Measurements from ENCODE around the gene MORN1.

Gene MORN1

GRCh38 chr1:2350501-2350900 lies 40.9 kb downstream of the MORN1 start:
- no peak for DNase-seq

- no peak for DNase-seq
Observed at GRCh38 chr1:2349806-2350205, 41.5 kb downstream of the MORN1 start.

DNA sequence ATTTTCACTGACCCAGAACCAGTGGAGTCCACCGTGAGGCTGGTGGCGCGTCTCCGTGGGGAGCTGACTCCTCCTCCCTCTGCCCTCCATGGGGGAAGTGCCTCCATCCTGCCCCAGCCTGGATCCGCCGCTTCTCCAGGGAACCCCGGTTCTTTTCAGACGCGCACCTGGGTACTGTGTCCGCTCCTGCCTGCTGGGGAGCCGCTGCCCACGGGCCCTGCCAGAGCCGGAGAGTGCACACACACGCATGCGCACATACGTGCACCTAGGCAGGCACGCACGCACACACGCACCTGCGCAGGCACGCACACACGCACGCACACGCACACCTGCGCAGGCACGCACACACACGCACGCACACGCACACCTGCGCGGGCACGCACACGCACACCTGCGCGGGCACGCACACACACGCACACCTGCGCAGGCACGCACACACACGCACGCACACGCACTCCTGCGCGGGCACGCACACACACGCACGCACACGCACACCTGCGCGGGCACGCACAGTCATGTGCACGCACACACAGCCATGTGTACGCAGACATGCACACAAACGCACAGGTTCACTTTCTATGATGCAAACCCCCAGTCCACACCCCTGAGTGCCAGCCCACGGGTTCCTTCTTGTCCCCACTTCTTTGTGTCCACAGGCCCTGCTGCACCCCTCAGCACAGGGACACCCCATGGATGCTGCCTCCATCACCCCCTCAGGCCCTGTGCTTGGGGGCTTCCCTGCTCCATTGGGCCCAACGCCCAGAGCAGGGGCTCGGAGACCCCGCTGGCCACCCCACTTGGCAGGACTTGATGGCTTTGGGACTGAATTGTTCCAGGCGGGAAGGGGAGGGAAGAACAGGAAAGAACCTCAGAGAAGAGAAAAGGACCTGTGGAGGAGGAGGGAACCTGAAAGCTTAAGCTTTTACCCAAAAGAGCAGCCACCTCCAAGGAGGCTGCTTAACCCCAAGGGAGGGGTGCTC lies 42.7 kb downstream of the MORN1 start:
- DNase-seq = no peak

GRCh38 chr1:2347896-2348295 lies 43.5 kb downstream of the MORN1 start:
- no peak for DNase-seq

- no peak for DNase-seq
Observed at GRCh38 chr1:2347409-2347785, 44.0 kb downstream of the MORN1 start.

- no peak for DNase-seq
Observed at GRCh38 chr1:2346691-2347408, 44.5 kb downstream of the MORN1 start.

- no peak for DNase-seq
Observed at GRCh38 chr1:2345297-2346075, 45.9 kb downstream of the MORN1 start.

GRCh38 chr1:2344744-2345296 lies 46.5 kb downstream of the MORN1 start:
- DNase-seq = no peak

DNA sequence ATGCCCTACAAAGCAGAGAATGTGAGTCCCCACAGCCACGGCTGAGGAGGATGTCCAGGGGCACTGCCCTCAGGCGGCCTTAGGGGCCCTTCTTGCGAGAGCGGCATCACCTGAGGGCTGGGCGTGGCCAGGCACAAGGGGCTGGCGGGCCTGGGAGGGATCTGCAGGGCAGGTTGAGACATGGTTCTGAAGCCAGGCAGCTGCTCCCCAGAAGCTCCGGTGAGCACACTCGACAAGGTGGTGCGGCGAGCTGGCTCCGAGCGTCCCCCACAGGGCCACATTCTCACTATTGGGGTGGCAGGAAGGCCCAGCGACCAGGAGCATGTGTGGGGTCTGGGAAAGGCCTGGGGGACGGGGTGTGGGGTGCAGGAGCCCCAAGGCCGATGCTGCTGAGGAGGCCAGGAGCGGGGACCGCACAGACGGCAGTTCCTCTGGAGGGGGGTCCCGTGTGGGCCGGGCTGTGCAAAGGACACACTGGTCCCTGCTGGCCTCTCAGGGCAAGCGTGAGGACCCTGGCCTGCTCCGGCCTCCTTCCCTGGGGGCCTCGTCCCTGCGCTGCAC lies 47.2 kb downstream of the MORN1 start:
- DNase-seq = no peak

GRCh38 chr1:2343023-2343935 lies 48.1 kb downstream of the MORN1 start:
- DNase-seq = no peak

DNA sequence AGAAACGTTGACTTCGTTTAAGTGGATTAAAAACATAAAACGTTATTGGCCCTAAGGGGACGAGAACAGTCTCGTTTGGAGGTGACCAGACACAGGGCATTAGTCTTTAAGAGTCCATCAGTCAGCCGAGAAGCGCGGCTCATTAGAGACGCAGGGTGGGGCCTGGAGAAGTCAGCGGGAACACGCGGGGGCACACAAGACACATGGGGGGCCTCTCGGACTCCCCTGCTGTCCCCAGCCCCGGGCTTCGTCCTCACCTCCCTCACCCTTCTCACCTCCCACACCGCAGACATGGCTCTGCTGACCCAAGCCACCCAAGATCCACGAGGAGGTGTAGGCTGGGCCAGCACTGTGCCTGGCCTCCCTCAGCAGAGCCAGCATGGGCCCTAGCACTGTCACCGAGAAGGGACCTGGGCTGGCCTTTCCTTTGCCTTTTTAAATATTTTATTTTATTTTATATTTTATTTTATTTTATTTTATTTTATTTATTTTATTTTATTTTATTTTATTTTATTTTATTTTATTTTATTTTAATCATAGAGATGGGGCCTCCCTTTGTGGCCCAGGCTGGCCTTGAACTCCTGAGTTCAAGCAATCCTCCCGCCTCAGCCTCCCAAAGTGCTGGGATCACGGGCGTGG lies 48.9 kb downstream of the MORN1 start:
- DNase-seq = no peak

DNA sequence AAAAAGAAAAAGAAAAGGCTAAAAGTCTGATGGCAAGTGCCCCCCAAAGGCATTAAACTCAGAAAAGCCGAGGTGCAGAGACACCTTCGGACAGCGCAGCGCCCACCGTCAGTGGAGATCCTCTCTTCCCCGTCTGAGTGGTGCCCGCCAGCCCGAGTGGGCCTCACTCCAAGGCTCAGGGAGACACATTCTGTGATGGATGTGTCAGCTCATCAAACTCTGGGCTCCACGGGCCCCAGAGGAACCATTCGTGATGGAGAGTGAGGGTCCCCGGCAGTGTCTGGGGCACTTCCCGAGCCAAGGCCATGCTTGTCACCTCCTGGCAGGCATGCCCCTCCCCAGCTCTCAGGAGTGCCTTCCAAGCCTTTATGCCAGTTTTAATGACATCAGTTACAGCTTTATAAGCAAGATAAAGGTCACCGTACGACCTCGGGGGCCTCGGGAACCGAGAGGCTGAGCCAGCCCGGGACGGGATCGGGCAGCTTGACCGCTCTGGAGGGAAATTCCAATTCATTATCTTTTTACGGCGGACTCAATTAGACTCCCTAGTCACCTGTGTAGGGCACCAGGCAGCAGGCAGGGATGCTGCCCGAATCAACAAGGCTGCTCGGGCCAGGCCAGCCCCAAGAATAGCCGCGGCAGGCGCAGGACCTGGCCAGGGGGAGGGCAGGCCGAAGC lies 49.5 kb downstream of the MORN1 start:
- no peak for DNase-seq

GRCh38 chr1:2340918-2341254 lies 50.5 kb downstream of the MORN1 start:
- DNase-seq = no peak

- DNase-seq = no peak
Observed at GRCh38 chr1:2340086-2340917, 51.1 kb downstream of the MORN1 start.

- DNase-seq = no peak
Observed at GRCh38 chr1:2339206-2340085, 51.9 kb downstream of the MORN1 start.

DNA sequence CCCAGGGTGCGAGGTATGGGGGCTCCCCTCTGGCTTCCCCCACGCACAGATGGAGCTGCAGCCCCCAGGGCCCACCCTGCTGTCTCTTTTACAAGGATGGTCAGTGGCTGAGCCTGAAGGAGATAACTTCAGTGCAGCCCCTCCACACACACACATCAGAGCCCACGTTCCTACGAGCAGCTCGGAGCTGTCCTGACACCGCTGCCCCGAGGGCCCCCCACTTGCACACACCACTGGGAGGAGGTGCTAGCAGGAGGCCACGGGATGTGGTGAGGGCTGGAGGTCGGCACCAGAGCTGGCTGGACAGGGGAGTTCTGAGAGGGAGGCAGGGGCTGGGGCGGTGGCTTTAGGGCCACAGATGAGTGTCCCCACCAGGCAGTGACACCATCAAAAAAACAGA lies 53.9 kb downstream of the MORN1 start:
- DNase-seq = no peak

- DNase-seq = no peak
Observed at GRCh38 chr1:2337081-2337480, 54.3 kb downstream of the MORN1 start.

DNA sequence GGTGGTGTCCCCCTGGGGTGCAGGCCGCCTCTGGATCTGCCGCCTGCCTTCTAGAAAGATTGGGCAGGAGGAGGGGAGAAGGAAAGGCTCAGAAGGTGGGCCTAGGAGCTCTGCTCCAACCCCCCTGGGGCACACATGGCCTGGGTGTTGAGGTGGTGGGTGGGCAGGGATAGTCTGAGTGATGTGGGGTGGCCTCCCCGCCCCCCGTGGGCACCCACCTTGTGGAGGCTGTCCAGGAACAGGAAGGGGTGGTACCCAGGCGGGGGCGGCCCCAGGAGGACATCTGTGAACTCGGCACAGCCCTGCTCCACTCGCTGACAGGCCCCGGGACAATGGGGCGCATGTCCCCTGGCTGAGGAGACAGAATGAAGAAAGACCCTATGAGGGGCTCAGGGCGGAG lies 54.9 kb downstream of the MORN1 start:
- no peak for DNase-seq

Data from cerebellar nuclear complex (tissue), 1 donor.